ENCODE measurements around the gene ALDH3A2. TPM values are rescaled to one million over a fixed set of nuclear protein-coding genes. Genes with fewer than 3 reads are reported as not detected.

Gene ALDH3A2
- total RNA-seq, 2 donors from 2014 or later: 26.9 to 60.1 TPM

GRCh38 chr17:19659366-19660177 is 11.0 kb downstream of the ALDH3A2 start:
- Mint-ChIP-seq H3K4me3 (no peak overlapping the region), H3K27ac (peak overlapping the region; percentile 48), H3K27me3 (ENCODE audit: insufficient read depth) (no peaks in the 10 kb centered on the region), H3K36me3 (ENCODE audit: low read depth) (peaks cover 66% of the 10 kb centered on the region), H3K4me1 (peaks cover 11% of the 10 kb centered on the region), H3K9me3 (peaks cover 10% of the 10 kb centered on the region)
- no peak overlapping the region for H3K9ac ChIP-seq (ENCODE audit: extremely low read depth, low read length, poor library complexity, severe bottlenecking)
- H3K9me3 ChIP-seq (ENCODE audit: control insufficient read depth, low read length): peaks cover 12% of the 10 kb centered on the region
- no peak for TF ChIP-seq CTCF (conservative IDR thresholded peaks at IDR 0.05)
- 96% methylated on average over 7 of the region's 7 CpGs for WGBS, 2 experiments (ENCODE audit: insufficient coverage in 1 of 2, insufficient read length in 1 of 2)
- no peak overlapping the region for H3K4me3 ChIP-seq (ENCODE audit: low read length)
- H3K4me1 ChIP-seq (ENCODE audit: control insufficient read depth, insufficient read depth, low read length): peaks cover 3% of the 10 kb centered on the region
- H3K27ac ChIP-seq (ENCODE audit: low read depth, low read length): no peak overlapping the region
- peaks cover 83% of the 10 kb centered on the region for H3K36me3 ChIP-seq (ENCODE audit: control insufficient read depth, insufficient read depth, low read length)
- no peak for DNase-seq
- no peaks in the 10 kb centered on the region for H3K27me3 ChIP-seq (ENCODE audit: control insufficient read depth, insufficient read depth, low read length, poor library complexity, severe bottlenecking)

- no peak overlapping the region for H3K4me3 Mint-ChIP-seq
- Histone ChIP-seq H3K36me3 (ENCODE audit: control insufficient read depth, insufficient read depth, low read length) (peaks cover 83% of the 10 kb centered on the region), H3K27ac (ENCODE audit: low read depth, low read length) (no peak overlapping the region), H3K4me1 (ENCODE audit: control insufficient read depth, insufficient read depth, low read length) (peaks cover 3% of the 10 kb centered on the region), H3K9ac (ENCODE audit: extremely low read depth, low read length, poor library complexity, severe bottlenecking) (no peak overlapping the region), H3K9me3 (ENCODE audit: control insufficient read depth, low read length) (peaks cover 4% of the 10 kb centered on the region), H3K27me3 (ENCODE audit: control insufficient read depth, insufficient read depth, low read length, poor library complexity, severe bottlenecking) (no peaks in the 10 kb centered on the region), H3K4me3 (ENCODE audit: low read length) (no peak overlapping the region)
- WGBS, 2 experiments (ENCODE audit: insufficient coverage in 1 of 2, insufficient read length in 1 of 2): 91 to 98% methylated on average over 5 to 6 of the region's 6 CpGs
- H3K4me1 Mint-ChIP-seq: peaks cover 11% of the 10 kb centered on the region
- H3K27ac Mint-ChIP-seq: no peak overlapping the region
- H3K27me3 Mint-ChIP-seq (ENCODE audit: insufficient read depth): no peaks in the 10 kb centered on the region
- H3K9me3 Mint-ChIP-seq: peaks cover 2% of the 10 kb centered on the region
- TF ChIP-seq CTCF (conservative IDR thresholded peaks at IDR 0.05): no peak
- peaks cover 64% of the 10 kb centered on the region for H3K36me3 Mint-ChIP-seq (ENCODE audit: low read depth)
- DNase-seq: no peak
Observed at GRCh38 chr17:19660219-19660870, 11.8 kb downstream of the ALDH3A2 start.

GRCh38 chr17:19661121-19661520 is 12.6 kb downstream of the ALDH3A2 start:
- no peak overlapping the region for H3K9ac ChIP-seq (ENCODE audit: extremely low read depth, low read length, poor library complexity, severe bottlenecking)
- no peaks in the 10 kb centered on the region for H3K9me3 ChIP-seq (ENCODE audit: control insufficient read depth, low read length)
- H3K4me1 Mint-ChIP-seq: peaks cover 11% of the 10 kb centered on the region
- H3K36me3 ChIP-seq (ENCODE audit: control insufficient read depth, insufficient read depth, low read length): peaks cover 83% of the 10 kb centered on the region
- H3K27ac ChIP-seq (ENCODE audit: low read depth, low read length): no peak overlapping the region
- H3K9me3 Mint-ChIP-seq: no peaks in the 10 kb centered on the region
- no peak for DNase-seq
- H3K27ac Mint-ChIP-seq: no peak overlapping the region
- peaks cover 3% of the 10 kb centered on the region for H3K4me1 ChIP-seq (ENCODE audit: control insufficient read depth, insufficient read depth, low read length)
- WGBS, 2 experiments (ENCODE audit: insufficient coverage in 1 of 2, insufficient read length in 1 of 2): 94% methylated on average over 2 of the region's 3 CpGs; no CpG with 5 or more reads in 1 of the 2 experiments
- H3K27me3 Mint-ChIP-seq (ENCODE audit: insufficient read depth): no peaks in the 10 kb centered on the region
- peaks cover 63% of the 10 kb centered on the region for H3K36me3 Mint-ChIP-seq (ENCODE audit: low read depth)
- H3K27me3 ChIP-seq (ENCODE audit: control insufficient read depth, insufficient read depth, low read length, poor library complexity, severe bottlenecking): no peaks in the 10 kb centered on the region
- no peak overlapping the region for H3K4me3 ChIP-seq (ENCODE audit: low read length)
- no peak overlapping the region for H3K4me3 Mint-ChIP-seq
- no peak for TF ChIP-seq CTCF (conservative IDR thresholded peaks at IDR 0.05)
